Epithelial cell of proximal tubule (primary cell): Measurements from ENCODE around the gene PREX1. TPM values are rescaled to one million over a fixed set of nuclear protein-coding genes. Genes with fewer than 3 reads are reported as not detected.

Source experiments
- DNase-seq: peaks from one replicate; pipeline ENCODE4 v3.0.0-alpha.2; 2011; ENCODE audit warnings: low read depth
- H3K4me3 ChIP-seq: 2 replicates; pipeline ENCODE4 v1.5.1; 2011; ENCODE audit warnings: low read depth, mild to moderate bottlenecking, low read length
- CTCF ChIP-seq: conservative IDR thresholded peaks from 2 replicates; pipeline ENCODE4 v1.5.1; 2012; ENCODE audit warnings: low read depth, mild to moderate bottlenecking, low read length
- total RNA-seq: library from RNA; depleted of rRNA; stranded (reverse); fragments of >200 nt; gene quantifications from 2 replicates; pipeline ENCODE4 v1.2.3, GENCODE V29; 2015

Gene PREX1
- total RNA-seq, 1 donor from 2014 or later = 4.7 TPM

GRCh38 chr20:48825566-48825920 lies 2.3 kb downstream of the PREX1 start:
- no peak overlapping the region for H3K4me3 ChIP-seq
- no peak for DNase-seq
- TF ChIP-seq CTCF = no peak

GRCh38 chr20:48824830-48825565 lies 2.8 kb downstream of the PREX1 start:
- no peak for DNase-seq
- no peak for TF ChIP-seq CTCF

GRCh38 chr20:48823960-48824498 lies 3.8 kb downstream of the PREX1 start:
- DNase-seq = no peak
- H3K4me3 ChIP-seq = no peak overlapping the region
- no peak for TF ChIP-seq CTCF

More at GRCh38 chr20:48824830-48825565, 2.8 kb downstream of the PREX1 start:
- no peak overlapping the region for H3K4me3 ChIP-seq

- no peak overlapping the region for H3K4me3 ChIP-seq
- no peak for DNase-seq
- TF ChIP-seq CTCF = no peak
Measured at GRCh38 chr20:48823476-48823875, 4.3 kb downstream of the PREX1 start.

- H3K4me3 ChIP-seq = no peak overlapping the region
- TF ChIP-seq CTCF = no peak
- DNase-seq = no peak
Measured at GRCh38 chr20:48822879-48823385, 4.9 kb downstream of the PREX1 start.

- no peak for DNase-seq
- no peak for TF ChIP-seq CTCF
- H3K4me3 ChIP-seq = no peak overlapping the region
Measured at GRCh38 chr20:48822178-48822577, 5.6 kb downstream of the PREX1 start.
